Kidney capillary endothelial cell (primary cell): ENCODE results near the gene TAT.

ENCODE experiments used
- DNase-seq: peaks from one replicate; pipeline ENCODE4 v3.0.0-alpha.2; 2018; ENCODE audit warnings: low spot score

The TAT gene

GRCh38 chr16:71537643-71538042 lies 39.2 kb downstream of the TAT start:
- DNase-seq = peak; percentile 21

DNA sequence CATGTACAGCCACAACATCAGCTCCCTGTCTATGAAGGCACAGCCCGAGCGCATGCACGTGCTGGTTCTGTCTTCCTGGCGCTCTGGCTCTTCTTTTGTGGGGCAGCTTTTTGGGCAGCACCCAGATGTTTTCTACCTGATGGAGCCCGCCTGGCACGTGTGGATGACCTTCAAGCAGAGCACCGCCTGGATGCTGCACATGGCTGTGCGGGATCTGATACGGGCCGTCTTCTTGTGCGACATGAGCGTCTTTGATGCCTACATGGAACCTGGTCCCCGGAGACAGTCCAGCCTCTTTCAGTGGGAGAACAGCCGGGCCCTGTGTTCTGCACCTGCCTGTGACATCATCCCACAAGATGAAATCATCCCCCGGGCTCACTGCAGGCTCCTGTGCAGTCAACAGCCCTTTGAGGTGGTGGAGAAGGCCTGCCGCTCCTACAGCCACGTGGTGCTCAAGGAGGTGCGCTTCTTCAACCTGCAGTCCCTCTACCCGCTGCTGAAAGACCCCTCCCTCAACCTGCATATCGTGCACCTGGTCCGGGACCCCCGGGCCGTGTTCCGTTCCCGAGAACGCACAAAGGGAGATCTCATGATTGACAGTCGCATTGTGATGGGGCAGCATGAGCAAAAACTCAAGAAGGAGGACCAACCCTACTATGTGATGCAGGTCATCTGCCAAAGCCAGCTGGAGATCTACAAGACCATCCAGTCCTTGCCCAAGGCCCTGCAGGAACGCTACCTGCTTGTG lies 40.0 kb downstream of the TAT start:
- no peak for DNase-seq

DNA sequence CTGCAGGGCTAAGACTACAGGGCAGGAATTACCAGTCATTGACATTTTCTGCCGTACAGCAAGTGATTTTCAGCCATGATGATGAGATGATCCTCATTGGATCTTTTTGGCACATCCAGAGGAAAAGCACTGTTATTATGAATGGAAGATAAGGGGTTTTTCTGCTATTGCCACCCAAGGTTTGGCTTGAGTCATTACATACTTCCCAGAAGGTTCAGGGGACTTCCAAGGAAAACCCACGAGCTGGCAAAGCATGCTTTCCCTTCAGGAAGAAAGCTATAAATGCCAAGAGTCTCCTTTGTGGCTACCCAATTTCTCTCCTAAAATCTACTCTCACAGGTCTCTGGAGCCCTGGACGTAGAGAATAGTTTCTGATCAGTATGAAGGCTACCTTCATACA lies 44.5 kb downstream of the TAT start:
- no peak for DNase-seq

- no peak for DNase-seq
Observed at GRCh38 chr16:71528863-71529262, 48.0 kb downstream of the TAT start.

DNA sequence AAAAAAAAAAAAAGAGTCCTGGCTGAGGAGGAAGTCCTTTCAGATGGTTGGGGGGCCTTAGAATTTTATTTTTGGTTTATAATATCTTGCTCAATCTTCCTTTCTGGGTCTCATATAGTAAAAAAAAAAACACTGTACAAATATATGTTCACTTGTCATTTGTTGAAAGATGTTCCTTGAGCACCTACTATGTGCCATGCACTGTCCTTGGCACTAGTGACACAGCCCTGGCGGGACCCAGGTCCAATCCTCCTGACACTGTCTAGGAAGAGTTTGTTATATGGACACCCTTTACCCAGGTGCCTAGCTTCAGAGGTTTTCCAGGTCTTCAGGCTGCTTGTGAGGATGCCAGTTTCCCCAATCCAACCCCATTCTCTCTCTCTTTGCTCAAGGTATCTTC lies 48.6 kb downstream of the TAT start:
- no peak for DNase-seq

- DNase-seq = no peak
Observed at GRCh38 chr16:71526111-71526631, 50.7 kb downstream of the TAT start, which contains the start of gene CHST4. Gene CHST4, plus strand, starts transcription at chr16:71526426. Its CDS starts 10,252 bp downstream, at chr16:71536678.

GRCh38 chr16:71524566-71525553 lies 52.0 kb downstream of the TAT start:
- no peak for DNase-seq

DNA sequence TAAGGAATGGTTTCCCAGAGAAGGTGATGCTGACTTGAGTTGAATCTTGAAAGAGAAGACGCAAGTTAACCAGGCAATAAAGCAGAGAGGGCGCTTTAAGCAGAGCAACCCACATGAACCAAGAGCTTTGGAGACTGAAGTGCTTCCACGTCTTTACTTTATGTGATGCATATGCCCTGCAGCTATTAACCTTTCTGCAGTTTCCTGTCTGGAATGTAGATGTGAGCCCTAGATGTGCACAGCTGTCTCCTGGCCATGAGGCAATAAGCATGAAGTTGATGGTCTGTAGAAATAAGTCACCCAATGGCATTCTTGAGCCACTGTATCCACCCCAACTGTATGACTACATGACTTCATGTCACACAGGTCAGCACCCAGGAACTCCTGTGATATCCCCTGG lies 56.3 kb downstream of the TAT start:
- DNase-seq = no peak
